Measurements from ENCODE around the gene PDE6G.

- TF ChIP-seq POLR2A (IDR thresholded peaks at IDR 0.05), result no peak
- TF ChIP-seq, protein P1, sequence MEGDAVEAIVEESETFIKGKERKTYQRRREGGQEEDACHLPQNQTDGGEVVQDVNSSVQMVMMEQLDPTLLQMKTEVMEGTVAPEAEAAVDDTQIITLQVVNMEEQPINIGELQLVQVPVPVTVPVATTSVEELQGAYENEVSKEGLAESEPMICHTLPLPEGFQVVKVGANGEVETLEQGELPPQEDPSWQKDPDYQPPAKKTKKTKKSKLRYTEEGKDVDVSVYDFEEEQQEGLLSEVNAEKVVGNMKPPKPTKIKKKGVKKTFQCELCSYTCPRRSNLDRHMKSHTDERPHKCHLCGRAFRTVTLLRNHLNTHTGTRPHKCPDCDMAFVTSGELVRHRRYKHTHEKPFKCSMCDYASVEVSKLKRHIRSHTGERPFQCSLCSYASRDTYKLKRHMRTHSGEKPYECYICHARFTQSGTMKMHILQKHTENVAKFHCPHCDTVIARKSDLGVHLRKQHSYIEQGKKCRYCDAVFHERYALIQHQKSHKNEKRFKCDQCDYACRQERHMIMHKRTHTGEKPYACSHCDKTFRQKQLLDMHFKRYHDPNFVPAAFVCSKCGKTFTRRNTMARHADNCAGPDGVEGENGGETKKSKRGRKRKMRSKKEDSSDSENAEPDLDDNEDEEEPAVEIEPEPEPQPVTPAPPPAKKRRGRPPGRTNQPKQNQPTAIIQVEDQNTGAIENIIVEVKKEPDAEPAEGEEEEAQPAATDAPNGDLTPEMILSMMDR (IDR thresholded peaks at IDR 0.05), result no peak
- TF ChIP-seq POLR2AphosphoS5 (IDR thresholded peaks at IDR 0.05), result no peak
These were observed 11.1 kb downstream of the PDE6G start for GRCh38 chr17:81644976-81645952.
